Endodermal cell (in vitro differentiated cells): Measurements from ENCODE around the gene SFXN3. TPM values are rescaled to one million over a fixed set of nuclear protein-coding genes. Genes with fewer than 3 reads are reported as not detected.

Experiments used
- DNase-seq: peaks from one replicate; pipeline ENCODE4 v3.0.0-alpha.2; 2017
- H3K27ac ChIP-seq: 2 replicates; pipeline ENCODE4 v1.5.1; 2013; ENCODE audit warnings: mild to moderate bottlenecking, low read depth, low read length, moderate library complexity
- H3K27me3 ChIP-seq: 2 replicates; pipeline ENCODE4 v1.6.1; 2013; ENCODE audit warnings: mild to moderate bottlenecking, low read length, moderate library complexity; ENCODE audit not compliant: insufficient read depth, control insufficient read depth, poor library complexity, severe bottlenecking
- H3K36me3 ChIP-seq: 2 replicates; pipeline ENCODE4 v1.7.0; 2013; ENCODE audit warnings: mild to moderate bottlenecking, low read length, moderate library complexity; ENCODE audit not compliant: control insufficient read depth, insufficient read depth
- H3K4me1 ChIP-seq: one replicate; pipeline ENCODE4 v1.7.0; 2013; ENCODE audit warnings: low read length; ENCODE audit not compliant: control insufficient read depth, insufficient read depth
- H3K4me3 ChIP-seq: 2 replicates; pipeline ENCODE4 v1.5.1; 2013; ENCODE audit warnings: mild to moderate bottlenecking, low read length, moderate library complexity
- H3K9ac ChIP-seq: 2 replicates; pipeline ENCODE4 v1.6.1; 2013; ENCODE audit warnings: mild to moderate bottlenecking, low read length, moderate library complexity; ENCODE audit not compliant: poor library complexity, severe bottlenecking; ENCODE audit errors: extremely low read depth
- H3K9me3 ChIP-seq: 2 replicates; pipeline ENCODE4 v1.6.1; 2013; ENCODE audit warnings: mild to moderate bottlenecking, low read length, moderate library complexity; ENCODE audit not compliant: control insufficient read depth
- H3K27ac Mint-ChIP-seq: 2 replicates; pipeline ENCODE4 v1.8.0; 2020; ENCODE audit warnings: mixed read lengths
- H3K27me3 Mint-ChIP-seq: 2 replicates; pipeline ENCODE4 v1.8.0; 2021; ENCODE audit warnings: mild to moderate bottlenecking, mixed read lengths; ENCODE audit not compliant: insufficient read depth
- H3K36me3 Mint-ChIP-seq: 2 replicates; pipeline ENCODE4 v1.8.0; 2020; ENCODE audit warnings: low read depth, mixed read lengths
- H3K4me1 Mint-ChIP-seq: 2 replicates; pipeline ENCODE4 v1.8.0; 2020; ENCODE audit warnings: mixed read lengths
- H3K4me3 Mint-ChIP-seq: 2 replicates; pipeline ENCODE4 v1.8.0; 2020; ENCODE audit warnings: mild to moderate bottlenecking, moderate library complexity, mixed read lengths
- H3K9me3 Mint-ChIP-seq: 2 replicates; pipeline ENCODE4 v1.8.0; 2020; ENCODE audit warnings: mild to moderate bottlenecking, mixed read lengths
- CTCF ChIP-seq: fragments of 200-600 bp; sonication (generic); conservative IDR thresholded peaks from 2 replicates; pipeline ENCODE4 v1.5.0; 2021; ENCODE audit warnings: antibody characterized with exemption, mild to moderate bottlenecking
- WGBS, 2 experiments: methylation state at CpG; one replicate each; pipeline versions ENCODE4 v1.1.5 to v1.1.7; 2013; ENCODE audit warnings: missing lambda C conversion rate in 2 of 2, mixed read lengths in 1 of 2; ENCODE audit not compliant: insufficient coverage in 1 of 2, insufficient read length in 1 of 2; 5-methylcytosine and 5-hydroxymethylcytosine counted together
- total RNA-seq, 2 donors: library from RNA; stranded (reverse); fragmentation: NEBNext Ultra II Directional in 1 of 2; extraction: Animal tissue kit (Norgen Biotek cat#: 25700) in 1 of 2; gene quantifications; 2 replicates in 1 of 2; 3 replicates in 1 of 2; pipeline ENCODE4 v1.2.1, GENCODE V29; 2021

Gene SFXN3
- total RNA-seq, 2 donors from 2014 or later, result 1.8 to 2.1 TPM

GRCh38 chr10:101060036-101060950 is 29.3 kb downstream of the SFXN3 start:
- peak; percentile 94 for DNase-seq
- WGBS, 2 experiments, result 0% methylated on average over 25 to 37 of the region's 37 CpGs
- H3K27me3 Mint-ChIP-seq, result peaks cover 37% of the 10 kb centered on the region
- peak overlapping the region; percentile 90 for H3K9ac ChIP-seq
- H3K9me3 Mint-ChIP-seq, result no peaks in the 10 kb centered on the region
- no peaks in the 10 kb centered on the region for H3K9me3 ChIP-seq
- peak overlapping the region; percentile 81 for H3K4me3 Mint-ChIP-seq
- peak; percentile 96 for TF ChIP-seq CTCF
- no peaks in the 10 kb centered on the region for H3K36me3 ChIP-seq
- peak overlapping the region; percentile 92 for H3K4me3 ChIP-seq
- peak overlapping the region; percentile 78 for H3K27ac ChIP-seq
- H3K36me3 Mint-ChIP-seq, result peaks cover 5% of the 10 kb centered on the region
- H3K27ac Mint-ChIP-seq, result peak overlapping the region; percentile 98
- H3K4me1 Mint-ChIP-seq, result peaks cover 25% of the 10 kb centered on the region
- peaks cover 5% of the 10 kb centered on the region for H3K4me1 ChIP-seq
- H3K27me3 ChIP-seq, result peaks cover 36% of the 10 kb centered on the region

GRCh38 chr10:101060951-101061623 is 30.1 kb downstream of the SFXN3 start:
- Mint-ChIP-seq H3K9me3 (no peaks in the 10 kb centered on the region), H3K4me1 (peaks cover 28% of the 10 kb centered on the region), H3K36me3 (peaks cover 5% of the 10 kb centered on the region), H3K27ac (peak overlapping the region; percentile 98), H3K27me3 (peaks cover 45% of the 10 kb centered on the region), H3K4me3 (peak overlapping the region; percentile 81)
- TF ChIP-seq CTCF, result no peak
- Histone ChIP-seq H3K36me3 (no peaks in the 10 kb centered on the region), H3K4me1 (peaks cover 5% of the 10 kb centered on the region), H3K9me3 (no peaks in the 10 kb centered on the region), H3K9ac (peak overlapping the region; percentile 90), H3K27ac (peak overlapping the region; percentile 86), H3K27me3 (peaks cover 44% of the 10 kb centered on the region), H3K4me3 (peak overlapping the region; percentile 92)
- 1 to 3% methylated on average over 23 to 67 of the region's 67 CpGs for WGBS, 2 experiments
- peak; percentile 98 for DNase-seq

GRCh38 chr10:101061624-101062231 is 30.7 kb downstream of the SFXN3 start, which contains the start of gene KAZALD1:
KAZALD1 (plus strand) TSS chr10:101061989; CDS start chr10:101062593, 604 bp downstream.
- Histone ChIP-seq H3K4me3 (peak within 1 kb of the TSS; percentile 92), H3K36me3 (no peaks in the 10 kb centered on the region), H3K4me1 (peaks cover 5% of the 10 kb centered on the region), H3K9ac (peak within 1 kb of the TSS; percentile 90), H3K27ac (peak within 1 kb of the TSS; percentile 86), H3K9me3 (no peaks in the 10 kb centered on the region), H3K27me3 (peaks cover 50% of the 10 kb centered on the region)
- peaks cover 30% of the 10 kb centered on the region for H3K4me1 Mint-ChIP-seq
- TF ChIP-seq CTCF, result no peak
- WGBS, 2 experiments, result 12% methylated on average over 16 to 31 of the region's 31 CpGs
- DNase-seq, result peak; percentile 86
- H3K4me3 Mint-ChIP-seq, result peak within 1 kb of the TSS; percentile 81
- peaks cover 52% of the 10 kb centered on the region for H3K27me3 Mint-ChIP-seq
- H3K36me3 Mint-ChIP-seq, result peaks cover 2% of the 10 kb centered on the region
- peak within 1 kb of the TSS; percentile 98 for H3K27ac Mint-ChIP-seq
- H3K9me3 Mint-ChIP-seq, result no peaks in the 10 kb centered on the region
